WTC11 (cell line): ENCODE measurements around the gene SLC15A2.

ENCODE experiments used
- CREB1 ChIP-seq: sonication (generic); formaldehyde crosslinking; IDR thresholded peaks from 2 replicates; pipeline ENCODE4 v1.8.0; 2023; ENCODE audit warnings: mild to moderate bottlenecking, missing genetic modification reagents
- FOXK1 ChIP-seq: sonication (generic); formaldehyde crosslinking; IDR thresholded peaks from 2 replicates; pipeline ENCODE4 v1.8.0; 2022; ENCODE audit warnings: mild to moderate bottlenecking, moderate library complexity, missing genetic modification reagents
- JUN ChIP-seq: sonication (generic); formaldehyde crosslinking; IDR thresholded peaks from 2 replicates; pipeline ENCODE4 v1.8.0; 2023; ENCODE audit warnings: mild to moderate bottlenecking, missing genetic modification reagents
- ZNF121 ChIP-seq: sonication (generic); formaldehyde crosslinking; IDR thresholded peaks from 2 replicates; pipeline ENCODE4 v1.8.0; 2023; ENCODE audit warnings: missing genetic modification reagents
- TF ChIP-seq, protein P1 (sequence below): fragments of 200-600 bp; IDR thresholded peaks from 2 replicates; pipeline ENCODE4 v1.8.0; 2022; ENCODE audit warnings: antibody characterized with exemption
- TF ChIP-seq, protein P2 (sequence below): sonication (generic); formaldehyde crosslinking; IDR thresholded peaks from 2 replicates; pipeline ENCODE4 v1.8.1; 2022; ENCODE audit warnings: mild to moderate bottlenecking, moderate library complexity, missing genetic modification reagents

DNA sequence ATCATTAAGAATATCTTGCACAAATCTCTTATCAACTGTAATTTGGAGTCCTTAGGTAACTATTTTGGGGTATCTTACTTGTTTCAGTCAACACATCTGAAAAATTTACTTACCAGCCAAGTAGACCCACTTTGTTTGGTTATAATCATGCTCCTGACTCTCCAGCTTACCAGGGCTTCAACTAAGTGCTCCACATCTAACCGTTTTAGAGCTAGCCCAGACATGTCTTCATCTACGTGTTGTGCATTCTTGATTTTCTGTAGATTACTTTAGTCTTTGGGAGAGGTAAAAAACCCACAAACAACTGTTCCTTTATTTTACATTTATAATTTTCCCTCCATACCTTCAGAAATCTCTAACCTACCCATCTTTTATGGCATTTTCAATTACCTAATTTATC lies 41.9 kb upstream of the SLC15A2 start:
- TF ChIP-seq CREB1 (CRISPR knock-in tag) = no peak
- TF ChIP-seq, protein P1, sequence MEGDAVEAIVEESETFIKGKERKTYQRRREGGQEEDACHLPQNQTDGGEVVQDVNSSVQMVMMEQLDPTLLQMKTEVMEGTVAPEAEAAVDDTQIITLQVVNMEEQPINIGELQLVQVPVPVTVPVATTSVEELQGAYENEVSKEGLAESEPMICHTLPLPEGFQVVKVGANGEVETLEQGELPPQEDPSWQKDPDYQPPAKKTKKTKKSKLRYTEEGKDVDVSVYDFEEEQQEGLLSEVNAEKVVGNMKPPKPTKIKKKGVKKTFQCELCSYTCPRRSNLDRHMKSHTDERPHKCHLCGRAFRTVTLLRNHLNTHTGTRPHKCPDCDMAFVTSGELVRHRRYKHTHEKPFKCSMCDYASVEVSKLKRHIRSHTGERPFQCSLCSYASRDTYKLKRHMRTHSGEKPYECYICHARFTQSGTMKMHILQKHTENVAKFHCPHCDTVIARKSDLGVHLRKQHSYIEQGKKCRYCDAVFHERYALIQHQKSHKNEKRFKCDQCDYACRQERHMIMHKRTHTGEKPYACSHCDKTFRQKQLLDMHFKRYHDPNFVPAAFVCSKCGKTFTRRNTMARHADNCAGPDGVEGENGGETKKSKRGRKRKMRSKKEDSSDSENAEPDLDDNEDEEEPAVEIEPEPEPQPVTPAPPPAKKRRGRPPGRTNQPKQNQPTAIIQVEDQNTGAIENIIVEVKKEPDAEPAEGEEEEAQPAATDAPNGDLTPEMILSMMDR = no peak
- TF ChIP-seq ZNF121 (CRISPR knock-in tag) = no peak
- no peak for TF ChIP-seq FOXK1 (CRISPR knock-in tag)
- TF ChIP-seq, protein P2, sequence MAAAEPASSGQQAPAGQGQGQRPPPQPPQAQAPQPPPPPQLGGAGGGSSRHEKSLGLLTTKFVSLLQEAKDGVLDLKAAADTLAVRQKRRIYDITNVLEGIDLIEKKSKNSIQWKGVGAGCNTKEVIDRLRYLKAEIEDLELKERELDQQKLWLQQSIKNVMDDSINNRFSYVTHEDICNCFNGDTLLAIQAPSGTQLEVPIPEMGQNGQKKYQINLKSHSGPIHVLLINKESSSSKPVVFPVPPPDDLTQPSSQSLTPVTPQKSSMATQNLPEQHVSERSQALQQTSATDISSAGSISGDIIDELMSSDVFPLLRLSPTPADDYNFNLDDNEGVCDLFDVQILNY = no peak
- TF ChIP-seq JUN (CRISPR knock-in tag) = no peak
